Right renal cortex interstitium (tissue), 3 donors: ENCODE results near the gene CUTA. TPM values are rescaled to one million over a fixed set of nuclear protein-coding genes. Genes with fewer than 3 reads are reported as not detected.
"Not testable (repeated sequence)": the region's sequence is repeated elsewhere in the genome, so short reads cannot be mapped to it uniquely, and the experiment has no call there.

ENCODE experiments used
- DNase-seq, 3 donors: peaks; one replicate each; pipeline ENCODE4 v3.0.0-alpha.2; 2013; ENCODE audit warnings: low read depth in 3 of 3, low spot score in 2 of 3
- polyA plus RNA-seq, 3 donors: library from polyadenylated mRNA; unstranded; fragments of 120-200 nt; gene quantifications; one replicate each; pipeline ENCODE4 v1.2.1, GENCODE V29; 2013; ENCODE audit not compliant: insufficient read length in 3 of 3

CUTA gene
- polyA plus RNA-seq, 3 donors: 213 to 246 (median 227) TPM

- no peak for DNase-seq
These were observed 43.7 kb downstream of the CUTA start for GRCh38 chr6:33373960-33374910.

GRCh38 chr6:33372526-33373123 is 45.3 kb downstream of the CUTA start:
- DNase-seq: no peak

- DNase-seq: not testable (repeated sequence)
These were observed 46.0 kb downstream of the CUTA start for GRCh38 chr6:33371901-33372300.

- not testable (repeated sequence) for DNase-seq
These were observed 50.2 kb downstream of the CUTA start for GRCh38 chr6:33367715-33368025.

GRCh38 chr6:33367009-33367714 is 50.7 kb downstream of the CUTA start:
- no peak for DNase-seq

Other genes with a start within 250 kb of the CUTA start
- gene COL11A2, start 225.6 kb downstream of the CUTA start, polyA plus RNA-seq: 1 to 10 TPM; 3.8 to 4.9 (median 3.8) TPM
- gene RXRB, start 217.4 kb downstream of the CUTA start, polyA plus RNA-seq: 10 to 100 TPM; 48.7 to 51.7 (median 49.3) TPM
- gene SLC39A7, start 217.2 kb downstream of the CUTA start, polyA plus RNA-seq: 100 to 1,000 TPM; 121 to 131 (median 127) TPM
- 10 to 100 TPM; 22.8 to 29.1 (median 23.5) TPM for gene HSD17B8, start 213.5 kb downstream of the CUTA start, polyA plus RNA-seq
- gene RING1, start 209.6 kb downstream of the CUTA start, polyA plus RNA-seq: 10 to 100 TPM; 52.5 to 55.4 (median 53.8) TPM
- 10 to 100 TPM; 58.1 to 82.9 (median 75.3) TPM for gene VPS52, start 146.2 kb downstream of the CUTA start, polyA plus RNA-seq
- 1,000 to 10,000 TPM; 3,550 to 3,817 (median 3,658) TPM for gene RPS18, start 146.0 kb downstream of the CUTA start, polyA plus RNA-seq
- gene B3GALT4, start 141.0 kb downstream of the CUTA start, polyA plus RNA-seq: 1 to 10 TPM; 3.4 to 4.1 (median 4.0) TPM
- gene WDR46, start 128.9 kb downstream of the CUTA start, polyA plus RNA-seq: 10 to 100 TPM; 60.3 to 63.4 (median 60.7) TPM
- gene PFDN6, start 128.5 kb downstream of the CUTA start, polyA plus RNA-seq: 10 to 100 TPM; 78.6 to 83.4 (median 79.5) TPM
- 10 to 100 TPM; 90.8 to 95.5 (median 95.4) TPM for gene RGL2, start 119.2 kb downstream of the CUTA start, polyA plus RNA-seq
- 10 to 100 TPM; 29.9 to 32.4 (median 31.7) TPM for gene TAPBP, start 104.0 kb downstream of the CUTA start, polyA plus RNA-seq
- 10 to 100 TPM; 23.6 to 25.4 (median 23.8) TPM for gene ZBTB22, start 100.4 kb downstream of the CUTA start, polyA plus RNA-seq
- gene DAXX, start 95.1 kb downstream of the CUTA start, polyA plus RNA-seq: 10 to 100 TPM; 65.4 to 67.2 (median 66.5) TPM
- 10 to 100 TPM; 34.2 to 43.3 (median 41.2) TPM for gene KIFC1, start 26.3 kb downstream of the CUTA start, polyA plus RNA-seq
- gene PHF1, start 7.1 kb downstream of the CUTA start, polyA plus RNA-seq: 10 to 100 TPM; 60.3 to 65.1 (median 62.1) TPM
- 10 to 100 TPM; 22.1 to 27.2 (median 24.0) TPM for gene SYNGAP1, start 2.0 kb upstream of the CUTA start, polyA plus RNA-seq
- 10 to 100 TPM; 16.3 to 17.9 (median 16.7) TPM for gene ZBTB9, start 36.5 kb upstream of the CUTA start, polyA plus RNA-seq
- 10 to 100 TPM; 22.0 to 24.4 (median 23.7) TPM for gene BAK1, start 162.2 kb upstream of the CUTA start, polyA plus RNA-seq
- 1 to 10 TPM; 7.5 to 8.1 (median 7.6) TPM for gene ITPR3, start 203.2 kb upstream of the CUTA start, polyA plus RNA-seq